DMS153 treated with DMSO at 0.1 percent for 48 hours (cell line): ENCODE data around the gene FXYD7.
"Not testable (repeated sequence)": the region's sequence is repeated elsewhere in the genome, so short reads cannot be mapped to it uniquely, and the experiment has no call there.

Experiments used
- DNase-seq: peaks from one replicate; lab custom pipeline; 2025; ENCODE audit not compliant: unreplicated experiment; lab: John Stamatoyannopoulos, UW

The FXYD7 gene

GRCh38 chr19:35125749-35126623, 17.1 kb upstream of the FXYD7 start:
- no peak for DNase-seq

- no peak for DNase-seq
These were observed 16.5 kb upstream of the FXYD7 start for GRCh38 chr19:35126624-35126959.

GRCh38 chr19:35127871-35128270, 15.2 kb upstream of the FXYD7 start:
- DNase-seq, result no peak

GRCh38 chr19:35128398-35129057, 14.5 kb upstream of the FXYD7 start:
- no peak for DNase-seq

- DNase-seq, result not testable (repeated sequence)
These were observed 13.3 kb upstream of the FXYD7 start for GRCh38 chr19:35129724-35130274.

- DNase-seq, result no peak
These were observed 12.0 kb upstream of the FXYD7 start for GRCh38 chr19:35130761-35131720.

- no peak for DNase-seq
These were observed 10.8 kb upstream of the FXYD7 start for GRCh38 chr19:35132254-35132653.

GRCh38 chr19:35133826-35134225, 9.2 kb upstream of the FXYD7 start:
- DNase-seq, result no peak

GRCh38 chr19:35134601-35135242, 8.3 kb upstream of the FXYD7 start, which contains the start of gene LGI4:
Gene LGI4 (minus strand): TSS chr19:35135059. CDS start chr19:35134680, 379 bp downstream.
- no peak for DNase-seq

GRCh38 chr19:35135389-35135909, 7.6 kb upstream of the FXYD7 start:
- peak; percentile 7 for DNase-seq

- no peak for DNase-seq
These were observed 6.8 kb upstream of the FXYD7 start for GRCh38 chr19:35136231-35136630.

GRCh38 chr19:35136977-35137702, 5.9 kb upstream of the FXYD7 start:
- DNase-seq, result no peak

GRCh38 chr19:35138305-35138892, 4.7 kb upstream of the FXYD7 start, which contains the start of gene FXYD1:
Gene FXYD1 (plus strand): TSS chr19:35138824. CDS start chr19:35140080, 1,256 bp downstream.
- no peak for DNase-seq

- no peak for DNase-seq
These were observed 2.7 kb upstream of the FXYD7 start for GRCh38 chr19:35140207-35140961.

GRCh38 chr19:35140962-35141836, 1.9 kb upstream of the FXYD7 start:
- DNase-seq, result peak; percentile 92

- DNase-seq, result no peak
These were observed 1.0 kb upstream of the FXYD7 start for GRCh38 chr19:35141837-35142605.
